ENCODE data around the gene ARHGAP22. TPM values are rescaled to one million over a fixed set of nuclear protein-coding genes. Genes with fewer than 3 reads are reported as not detected.

ARHGAP22 gene
- total RNA-seq, 3 donors from 2014 or later (not counting 1 experiment from before 2014, with no cell fraction given), result 0.21 to 0.40 TPM; not detected in 1

DNA sequence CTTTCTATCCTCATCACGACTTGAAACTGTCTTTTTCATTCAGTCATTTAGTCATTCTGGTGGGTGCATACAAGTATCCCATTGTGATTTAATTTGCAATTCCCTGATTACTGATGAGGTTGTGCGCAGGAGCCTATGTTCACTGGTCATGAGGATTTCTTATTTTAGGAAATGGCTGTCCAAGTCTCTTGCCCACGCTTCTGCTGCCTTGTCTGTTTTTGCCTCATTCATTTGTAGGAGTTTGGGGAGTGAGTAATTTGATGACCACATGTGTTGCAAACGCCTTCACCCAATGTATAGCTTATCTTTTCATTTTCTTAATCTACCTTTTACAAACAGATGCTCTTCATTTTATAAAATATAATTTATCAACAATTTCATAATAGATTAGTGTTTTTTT, 127.3 kb downstream of the ARHGAP22 start:
- DNase-seq (no peak), ATAC-seq (no peak)
- no peak overlapping the region for H3K4me3 ChIP-seq (ENCODE audit: low read length)
- H3K4me1 ChIP-seq (ENCODE audit: control insufficient read depth, insufficient read depth, low read length), result no peaks in the 10 kb centered on the region
- intact Hi-C loops (cut with micrococcal nuclease), result no loop called here
- H3K9me3 ChIP-seq (ENCODE audit: control insufficient read depth, insufficient read depth, low read length), result no peaks in the 10 kb centered on the region
- H3K27me3 ChIP-seq (ENCODE audit: control insufficient read depth, insufficient read depth, low read length), result no peaks in the 10 kb centered on the region
- TF ChIP-seq, protein P1, sequence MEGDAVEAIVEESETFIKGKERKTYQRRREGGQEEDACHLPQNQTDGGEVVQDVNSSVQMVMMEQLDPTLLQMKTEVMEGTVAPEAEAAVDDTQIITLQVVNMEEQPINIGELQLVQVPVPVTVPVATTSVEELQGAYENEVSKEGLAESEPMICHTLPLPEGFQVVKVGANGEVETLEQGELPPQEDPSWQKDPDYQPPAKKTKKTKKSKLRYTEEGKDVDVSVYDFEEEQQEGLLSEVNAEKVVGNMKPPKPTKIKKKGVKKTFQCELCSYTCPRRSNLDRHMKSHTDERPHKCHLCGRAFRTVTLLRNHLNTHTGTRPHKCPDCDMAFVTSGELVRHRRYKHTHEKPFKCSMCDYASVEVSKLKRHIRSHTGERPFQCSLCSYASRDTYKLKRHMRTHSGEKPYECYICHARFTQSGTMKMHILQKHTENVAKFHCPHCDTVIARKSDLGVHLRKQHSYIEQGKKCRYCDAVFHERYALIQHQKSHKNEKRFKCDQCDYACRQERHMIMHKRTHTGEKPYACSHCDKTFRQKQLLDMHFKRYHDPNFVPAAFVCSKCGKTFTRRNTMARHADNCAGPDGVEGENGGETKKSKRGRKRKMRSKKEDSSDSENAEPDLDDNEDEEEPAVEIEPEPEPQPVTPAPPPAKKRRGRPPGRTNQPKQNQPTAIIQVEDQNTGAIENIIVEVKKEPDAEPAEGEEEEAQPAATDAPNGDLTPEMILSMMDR (IDR thresholded peaks at IDR 0.05), result no peak
- no peak overlapping the region for H3K27ac ChIP-seq (ENCODE audit: low read length)
- Mint-ChIP-seq H3K9me3 (no peaks in the 10 kb centered on the region), H3K4me3 (no peak overlapping the region), H3K4me1 (no peaks in the 10 kb centered on the region), H3K27me3 (ENCODE audit: low read depth in 2 of 2) (peaks cover 11 to 25% of the 10 kb centered on the region in 2 donors), H3K27ac (no peak overlapping the region), H3K36me3 (no peaks in the 10 kb centered on the region)
- H3K36me3 ChIP-seq (ENCODE audit: control insufficient read depth, insufficient read depth, low read length), result no peaks in the 10 kb centered on the region
- 91% methylated on average over 3 of the region's 4 CpGs for WGBS (ENCODE audit: insufficient coverage)

DNA sequence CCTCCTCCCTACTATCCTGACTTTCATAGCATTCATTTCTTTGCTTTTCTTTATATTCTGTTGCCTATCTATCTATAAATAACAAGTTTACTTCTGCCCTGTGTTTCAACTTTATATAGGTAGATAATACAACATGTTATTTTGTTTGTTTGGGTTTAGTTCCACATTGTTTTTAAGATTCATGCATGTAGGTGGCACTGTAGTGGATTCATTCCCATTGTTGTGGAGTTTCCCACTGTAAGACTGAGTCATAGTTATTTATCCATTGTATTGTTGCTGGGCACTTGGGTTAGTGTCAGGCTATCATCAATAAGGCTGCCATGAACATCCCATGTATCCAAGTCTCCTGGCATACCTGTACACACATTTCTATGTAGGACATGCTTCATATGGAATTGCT, 127.7 kb downstream of the ARHGAP22 start:
- H3K27ac Mint-ChIP-seq, result no peak overlapping the region
- no peak overlapping the region for H3K4me3 Mint-ChIP-seq
- intact Hi-C loops (cut with micrococcal nuclease), result no loop called here
- H3K27ac ChIP-seq (ENCODE audit: low read length), result no peak overlapping the region
- ATAC-seq, result no peak
- no peak overlapping the region for H3K4me3 ChIP-seq (ENCODE audit: low read length)
- H3K36me3 ChIP-seq (ENCODE audit: control insufficient read depth, insufficient read depth, low read length), result no peaks in the 10 kb centered on the region
- DNase-seq, result no peak
- H3K4me1 Mint-ChIP-seq, result no peaks in the 10 kb centered on the region
- H3K27me3 Mint-ChIP-seq (ENCODE audit: low read depth in 2 of 2), result peaks cover 11 to 25% of the 10 kb centered on the region in 2 donors
- TF ChIP-seq, protein P1 (IDR thresholded peaks at IDR 0.05), result no peak
- H3K27me3 ChIP-seq (ENCODE audit: control insufficient read depth, insufficient read depth, low read length), result no peaks in the 10 kb centered on the region
- no peaks in the 10 kb centered on the region for H3K9me3 Mint-ChIP-seq
- no peaks in the 10 kb centered on the region for H3K9me3 ChIP-seq (ENCODE audit: control insufficient read depth, insufficient read depth, low read length)
- H3K4me1 ChIP-seq (ENCODE audit: control insufficient read depth, insufficient read depth, low read length), result no peaks in the 10 kb centered on the region
- H3K36me3 Mint-ChIP-seq, result no peaks in the 10 kb centered on the region

DNA sequence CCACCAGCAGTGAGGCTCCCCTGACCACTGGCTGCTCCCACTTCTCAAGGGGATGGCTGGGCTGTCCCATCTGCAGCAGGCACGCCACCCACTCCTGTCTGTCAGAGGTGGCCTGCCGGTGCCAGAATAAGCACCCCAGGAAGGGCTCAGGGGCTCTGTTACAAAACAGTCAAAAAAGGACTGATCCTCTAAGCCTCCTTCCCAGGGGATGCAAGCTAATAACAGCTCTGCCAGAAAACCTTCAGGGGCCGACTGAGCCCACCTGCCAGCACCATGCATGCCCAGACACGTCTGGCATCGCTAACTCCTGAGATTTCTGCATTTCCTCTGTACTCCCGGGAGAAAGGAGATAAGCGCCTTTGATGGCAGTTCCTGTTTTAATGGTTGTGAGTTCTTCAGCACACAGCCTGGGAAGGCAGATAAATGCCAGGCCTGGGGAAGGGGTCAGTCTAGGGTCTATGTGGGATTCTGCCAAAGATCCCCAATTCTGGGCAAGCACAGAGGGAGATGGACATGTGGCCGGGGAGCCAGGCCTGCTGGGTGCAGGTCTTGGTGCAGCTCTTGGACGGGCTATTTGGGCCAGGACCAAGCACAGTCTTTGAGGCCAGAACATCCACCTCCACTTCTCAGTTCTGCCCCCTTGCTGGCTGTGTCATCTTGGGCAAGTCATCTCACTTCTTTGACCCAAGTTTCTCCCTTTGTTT, 128.4 kb downstream of the ARHGAP22 start:
- intact Hi-C loops (cut with micrococcal nuclease), result no loop called here
- no peak overlapping the region for H3K4me3 Mint-ChIP-seq
- whole genome bisulfite sequencing (ENCODE audit: insufficient coverage), result 48% methylated on average over 9 of the region's 9 CpGs
- Histone ChIP-seq H3K27me3 (ENCODE audit: control insufficient read depth, insufficient read depth, low read length) (no peaks in the 10 kb centered on the region), H3K4me3 (ENCODE audit: low read length) (no peak overlapping the region), H3K27ac (ENCODE audit: low read length) (no peak overlapping the region), H3K9me3 (ENCODE audit: control insufficient read depth, insufficient read depth, low read length) (no peaks in the 10 kb centered on the region), H3K36me3 (ENCODE audit: control insufficient read depth, insufficient read depth, low read length) (no peaks in the 10 kb centered on the region), H3K4me1 (ENCODE audit: control insufficient read depth, insufficient read depth, low read length) (no peaks in the 10 kb centered on the region)
- ATAC-seq (no peak), DNase-seq (peak in 1 of 2 donors; percentile 9)
- TF ChIP-seq, protein P1 (IDR thresholded peaks at IDR 0.05), result no peak
- no peaks in the 10 kb centered on the region for H3K4me1 Mint-ChIP-seq
- peaks cover 11 to 25% of the 10 kb centered on the region in 2 donors for H3K27me3 Mint-ChIP-seq (ENCODE audit: low read depth in 2 of 2)
- no peaks in the 10 kb centered on the region for H3K36me3 Mint-ChIP-seq
- no peaks in the 10 kb centered on the region for H3K9me3 Mint-ChIP-seq
- no peak overlapping the region for H3K27ac Mint-ChIP-seq

DNA sequence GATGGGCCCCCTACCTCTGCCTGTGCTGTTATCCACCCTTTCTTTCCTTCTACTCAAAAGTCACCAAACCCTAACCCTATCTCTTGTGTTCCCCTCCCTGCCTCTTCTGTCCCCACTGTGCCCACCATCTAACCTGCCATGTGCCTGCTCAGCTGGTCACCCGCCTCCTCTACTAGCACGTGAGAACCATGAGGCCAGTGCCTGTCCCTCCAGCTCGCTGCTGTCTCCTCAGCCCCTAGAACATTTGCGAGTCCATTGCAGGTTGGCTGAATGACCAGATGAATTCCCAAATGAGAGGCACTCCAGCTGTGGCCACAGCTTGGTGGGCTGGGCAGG, 129.0 kb downstream of the ARHGAP22 start:
- ATAC-seq (no peak), DNase-seq (peak in 1 of 2 donors; percentile 7)
- no peak overlapping the region for H3K4me3 ChIP-seq (ENCODE audit: low read length)
- H3K4me3 Mint-ChIP-seq, result no peak overlapping the region
- H3K27me3 Mint-ChIP-seq (ENCODE audit: low read depth in 2 of 2), result peaks cover 11 to 25% of the 10 kb centered on the region in 2 donors
- H3K9me3 Mint-ChIP-seq, result no peaks in the 10 kb centered on the region
- WGBS (ENCODE audit: insufficient coverage), result 89% methylated on average over 4 of the region's 4 CpGs
- no peaks in the 10 kb centered on the region for H3K4me1 ChIP-seq (ENCODE audit: control insufficient read depth, insufficient read depth, low read length)
- intact Hi-C loops (cut with micrococcal nuclease), result no loop called here
- H3K27ac ChIP-seq (ENCODE audit: low read length), result no peak overlapping the region
- H3K27me3 ChIP-seq (ENCODE audit: control insufficient read depth, insufficient read depth, low read length), result no peaks in the 10 kb centered on the region
- no peak overlapping the region for H3K27ac Mint-ChIP-seq
- no peaks in the 10 kb centered on the region for H3K4me1 Mint-ChIP-seq
- no peaks in the 10 kb centered on the region for H3K9me3 ChIP-seq (ENCODE audit: control insufficient read depth, insufficient read depth, low read length)
- no peaks in the 10 kb centered on the region for H3K36me3 Mint-ChIP-seq
- no peaks in the 10 kb centered on the region for H3K36me3 ChIP-seq (ENCODE audit: control insufficient read depth, insufficient read depth, low read length)
- TF ChIP-seq, protein P1 (IDR thresholded peaks at IDR 0.05), result no peak
